CD4-positive, alpha-beta T cell (primary cell): Measurements from ENCODE around the gene B3GNT3. TPM values are rescaled to one million over a fixed set of nuclear protein-coding genes. Genes with fewer than 3 reads are reported as not detected.
A peak's percentile ranks its signal among the peaks of the same experiment; 100 is the strongest.

Experiments used
- ATAC-seq: fragments of 200-7000 bp; cut with Tn5 transposase; one replicate; pipeline ENCODE4 v1.10.0; 2022; ENCODE audit warnings: mild to moderate bottlenecking; ENCODE audit not compliant: poor library complexity
- CTCF ChIA-PET: fragments of 350-600 bp; sonication (Branson Sonifier 250); formaldehyde crosslinking; loops from one replicate; lab custom pipeline; 2021; ENCODE audit warnings: antibody characterized with exemption, inconsistent platforms; lab: Charles Lee
- POLR2A ChIA-PET: fragments of 350-600 bp; sonication (Branson Sonifier 250); formaldehyde crosslinking; loops from one replicate; lab custom pipeline; 2021; ENCODE audit warnings: antibody characterized with exemption, inconsistent platforms; lab: Charles Lee
- DNase-seq, 14 experiments: peaks; one replicate each; pipeline ENCODE4 v3.0.0-alpha.2; 2013 to 2020; ENCODE audit warnings: mixed read lengths in 2 of 14
- H3K27ac ChIP-seq, 2 donors: one replicate each; pipeline versions ENCODE4 v1.5.1 to v1.7.0; 2013; ENCODE audit warnings: low read length in 2 of 2, low read depth in 1 of 2, mild to moderate bottlenecking in 1 of 2
- H3K27me3 ChIP-seq, 2 experiments: 1 replicate in 1 of 2; 2 replicates in 1 of 2; pipeline versions ENCODE4 v1.6.1 to v1.7.0; 2013; ENCODE audit warnings: low read length in 2 of 2, control low read depth in 1 of 2, mild to moderate bottlenecking in 1 of 2, moderate library complexity in 1 of 2; ENCODE audit not compliant: insufficient read depth in 2 of 2, control insufficient read depth in 1 of 2
- H3K36me3 ChIP-seq: one replicate; pipeline ENCODE4 v1.6.1; 2013; ENCODE audit warnings: low read length, control low read depth; ENCODE audit not compliant: insufficient read depth
- H3K4me1 ChIP-seq: one replicate; pipeline ENCODE4 v1.6.1; 2013; ENCODE audit warnings: low read length, control low read depth; ENCODE audit not compliant: insufficient read depth
- H3K4me3 ChIP-seq: one replicate; pipeline ENCODE4 v1.5.1; 2013; ENCODE audit warnings: mild to moderate bottlenecking, low read length, moderate library complexity
- H3K9me3 ChIP-seq, 2 experiments: 1 replicate in 1 of 2; 2 replicates in 1 of 2; pipeline versions ENCODE4 v1.6.1 to v1.7.0; 2013; ENCODE audit warnings: low read length in 2 of 2, mild to moderate bottlenecking in 2 of 2, control low read depth in 1 of 2, moderate library complexity in 1 of 2; ENCODE audit not compliant: control insufficient read depth in 1 of 2, insufficient read depth in 1 of 2
- H3K27ac Mint-ChIP-seq: one replicate; pipeline ENCODE4 v1.8.0; 2020; ENCODE audit warnings: mixed read lengths
- H3K27me3 Mint-ChIP-seq: one replicate; pipeline ENCODE4 v1.8.0; 2021; ENCODE audit warnings: mixed read lengths
- H3K36me3 Mint-ChIP-seq: one replicate; pipeline ENCODE4 v1.8.0; 2021; ENCODE audit warnings: low read depth, mixed read lengths
- H3K4me1 Mint-ChIP-seq: one replicate; pipeline ENCODE4 v1.8.0; 2021; ENCODE audit warnings: low read depth, mixed read lengths
- H3K4me3 Mint-ChIP-seq: one replicate; pipeline ENCODE4 v1.8.0; 2020; ENCODE audit warnings: mild to moderate bottlenecking, mixed read lengths
- H3K9me3 Mint-ChIP-seq: one replicate; pipeline ENCODE4 v1.8.0; 2020; ENCODE audit warnings: mixed read lengths
- intact Hi-C, 2 experiments: fragments of 100-400 bp; cut with DNase I in 1 of 2; cut with micrococcal nuclease in 1 of 2; formaldehyde crosslinking; loops; one replicate each; pipeline versions ENCODE4 v1.15.1 to v1.9.0; 2023 to 2025; cut with DNase I, micrococcal nuclease
- total RNA-seq, 174 experiments: library from RNA in 2 of 174; stranded (reverse) in 2 of 174; gene quantifications; one replicate each; pipeline ENCODE4 v1.2.3 and lab custom pipeline; 2021 to 2026
- TF ChIP-seq, protein P1 (sequence below): fragments of 200-600 bp; IDR thresholded peaks from one replicate; pipeline ENCODE4 v1.8.0; 2022; ENCODE audit warnings: antibody characterized with exemption, mild to moderate bottlenecking

B3GNT3 gene
- total RNA-seq, 2 experiments from 2014 or later, result 0.39 to 0.52 TPM

DNA sequence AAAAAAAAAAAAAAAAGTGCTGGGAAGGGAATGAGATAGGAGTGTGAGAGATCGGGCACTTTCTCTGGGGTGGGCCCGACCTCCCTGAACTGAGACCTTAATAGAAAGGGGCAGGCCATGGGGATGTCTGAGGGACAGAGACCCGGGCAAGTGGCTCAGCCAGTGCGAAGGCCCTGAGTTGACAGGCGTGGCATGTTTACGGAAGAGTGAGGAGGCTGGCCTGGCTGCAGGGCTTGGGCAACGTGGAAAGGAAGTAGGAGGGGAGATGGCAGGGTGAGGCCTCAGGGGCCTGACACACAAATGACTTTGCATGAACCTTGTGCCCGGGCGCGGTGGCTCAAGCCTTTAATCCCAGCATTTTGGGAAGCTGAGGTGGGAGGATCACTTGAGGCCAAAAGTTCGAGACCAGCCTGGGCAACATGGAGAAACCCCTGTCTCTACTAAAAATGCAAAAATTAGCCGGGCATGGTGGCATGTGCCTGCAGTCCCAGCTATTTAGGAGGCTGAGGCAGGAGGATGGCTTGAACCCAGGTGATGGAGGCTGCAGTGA, 29.8 kb upstream of the B3GNT3 start:
- TF ChIP-seq, protein P1, sequence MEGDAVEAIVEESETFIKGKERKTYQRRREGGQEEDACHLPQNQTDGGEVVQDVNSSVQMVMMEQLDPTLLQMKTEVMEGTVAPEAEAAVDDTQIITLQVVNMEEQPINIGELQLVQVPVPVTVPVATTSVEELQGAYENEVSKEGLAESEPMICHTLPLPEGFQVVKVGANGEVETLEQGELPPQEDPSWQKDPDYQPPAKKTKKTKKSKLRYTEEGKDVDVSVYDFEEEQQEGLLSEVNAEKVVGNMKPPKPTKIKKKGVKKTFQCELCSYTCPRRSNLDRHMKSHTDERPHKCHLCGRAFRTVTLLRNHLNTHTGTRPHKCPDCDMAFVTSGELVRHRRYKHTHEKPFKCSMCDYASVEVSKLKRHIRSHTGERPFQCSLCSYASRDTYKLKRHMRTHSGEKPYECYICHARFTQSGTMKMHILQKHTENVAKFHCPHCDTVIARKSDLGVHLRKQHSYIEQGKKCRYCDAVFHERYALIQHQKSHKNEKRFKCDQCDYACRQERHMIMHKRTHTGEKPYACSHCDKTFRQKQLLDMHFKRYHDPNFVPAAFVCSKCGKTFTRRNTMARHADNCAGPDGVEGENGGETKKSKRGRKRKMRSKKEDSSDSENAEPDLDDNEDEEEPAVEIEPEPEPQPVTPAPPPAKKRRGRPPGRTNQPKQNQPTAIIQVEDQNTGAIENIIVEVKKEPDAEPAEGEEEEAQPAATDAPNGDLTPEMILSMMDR, result no peak
- no peaks in the 10 kb centered on the region for H3K27me3 Mint-ChIP-seq
- peak; percentile 54 for ATAC-seq
- peak in 3 of 14 experiments; percentile 39 to 66 (median 48) for DNase-seq
- no peak overlapping the region for H3K27ac ChIP-seq
- H3K9me3 Mint-ChIP-seq, result no peaks in the 10 kb centered on the region
- H3K36me3 ChIP-seq, result peaks cover 69% of the 10 kb centered on the region
- H3K4me1 ChIP-seq, result peaks cover 4% of the 10 kb centered on the region
- no peak overlapping the region for H3K4me3 Mint-ChIP-seq
- H3K4me3 ChIP-seq, result no peak overlapping the region
- H3K9me3 ChIP-seq, result no peaks in the 10 kb centered on the region
- peaks cover 79% of the 10 kb centered on the region for H3K36me3 Mint-ChIP-seq
- peaks cover 4% of the 10 kb centered on the region for H3K4me1 Mint-ChIP-seq
- peak overlapping the region; percentile 33 for H3K27ac Mint-ChIP-seq
- ChIA-PET POLR2A (interaction anchor here (1.9 kb wide), 1 partner anchor 85 kb away, joined by 4 read pairs; no protein-coding TSS in a partner anchor), CTCF (no interaction called here)
- H3K27me3 ChIP-seq, result no peaks in the 10 kb centered on the region
- intact Hi-C loops, result no loop called here

DNA sequence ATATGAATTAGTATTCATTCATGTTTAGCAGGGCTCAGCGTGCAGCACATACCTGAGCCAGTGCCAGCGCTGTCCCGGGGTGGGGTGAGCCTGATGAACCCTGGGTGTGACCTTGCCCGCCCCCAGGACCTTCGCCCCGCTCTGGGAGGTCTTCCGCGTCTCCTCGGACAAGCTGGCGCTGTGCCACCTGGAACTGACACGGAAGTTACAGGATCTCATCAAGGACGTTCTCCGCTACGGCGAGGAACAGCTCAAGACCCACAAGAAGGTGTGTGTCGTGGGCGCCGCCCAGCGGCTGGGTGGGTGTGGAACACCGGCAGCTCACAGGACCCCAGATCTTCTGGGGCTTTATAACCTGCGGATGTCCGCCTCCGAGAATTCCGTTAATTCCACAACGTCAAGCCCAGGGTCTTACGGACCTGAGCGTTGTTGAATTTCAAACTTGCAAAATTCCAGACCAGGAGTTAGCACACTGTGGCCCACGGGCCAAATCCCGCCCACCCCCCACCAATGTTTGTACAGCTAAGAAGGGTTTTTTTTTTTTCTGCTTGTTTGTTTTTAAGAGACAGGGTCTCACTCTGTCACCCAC, 28.3 kb upstream of the B3GNT3 start:
- no peak overlapping the region for H3K4me3 ChIP-seq
- no peaks in the 10 kb centered on the region for H3K9me3 Mint-ChIP-seq
- H3K4me1 Mint-ChIP-seq, result peaks cover 4% of the 10 kb centered on the region
- H3K36me3 ChIP-seq, result peaks cover 75% of the 10 kb centered on the region
- ATAC-seq (peak; percentile 54), DNase-seq (peak in 11 of 14 experiments; percentile 19 to 65 (median 32))
- POLR2A ChIA-PET, result interaction anchor here (1.9 kb wide), 1 partner anchor 84 kb away, joined by 4 read pairs; no protein-coding TSS in a partner anchor
- no peak overlapping the region for H3K27ac Mint-ChIP-seq
- H3K27me3 ChIP-seq, result no peaks in the 10 kb centered on the region
- no peak overlapping the region for H3K4me3 Mint-ChIP-seq
- H3K27ac ChIP-seq, result no peak overlapping the region
- peaks cover 4% of the 10 kb centered on the region for H3K4me1 ChIP-seq
- intact Hi-C loops, result no loop called here
- TF ChIP-seq, protein P1, result peak; percentile 47
- CTCF ChIA-PET, result interaction anchor here (0.7 to 1.2 kb wide), 9 partner anchors 13 to 166 kb away, joined by 3 to 5 read pairs (median 3); partner anchors contain the start of genes CCDC124 and RPL18A
- H3K9me3 ChIP-seq, result no peaks in the 10 kb centered on the region
- no peaks in the 10 kb centered on the region for H3K27me3 Mint-ChIP-seq
- H3K36me3 Mint-ChIP-seq, result peaks cover 75% of the 10 kb centered on the region

GRCh38 chr19:17767559-17767958, 27.4 kb upstream of the B3GNT3 start:
- peaks cover 78% of the 10 kb centered on the region for H3K36me3 Mint-ChIP-seq
- no peaks in the 10 kb centered on the region for H3K9me3 Mint-ChIP-seq
- peaks cover 4% of the 10 kb centered on the region for H3K4me1 ChIP-seq
- no peaks in the 10 kb centered on the region for H3K9me3 ChIP-seq
- intact Hi-C loops, result no loop called here
- ChIA-PET CTCF (interaction anchor here (1.2 kb wide), 1 partner anchor 88 kb away, joined by 3 read pairs; no protein-coding TSS in a partner anchor), POLR2A (no interaction called here)
- H3K4me3 ChIP-seq, result no peak overlapping the region
- TF ChIP-seq, protein P1, result no peak
- no peak overlapping the region for H3K4me3 Mint-ChIP-seq
- no peak overlapping the region for H3K27ac Mint-ChIP-seq
- H3K36me3 ChIP-seq, result peaks cover 77% of the 10 kb centered on the region
- no peak for ATAC-seq
- no peak for DNase-seq
- peaks cover 4% of the 10 kb centered on the region for H3K4me1 Mint-ChIP-seq
- H3K27me3 ChIP-seq, result no peaks in the 10 kb centered on the region
- no peak overlapping the region for H3K27ac ChIP-seq
- no peaks in the 10 kb centered on the region for H3K27me3 Mint-ChIP-seq
